Endothelial cell of umbilical vein (primary cell): ENCODE measurements around the gene B3GAT1.
"Not testable (repeated sequence)": the region's sequence is repeated elsewhere in the genome, so short reads cannot be mapped to it uniquely, and the experiment has no call there.

Experiments used
- CTCF ChIP-seq, 2 donors: IDR thresholded peaks; 1 replicate in 1 of 2; 2 replicates in 1 of 2; pipeline ENCODE4 v1.5.1; 2011; ENCODE audit warnings: low read length in 2 of 2, mild to moderate bottlenecking in 2 of 2, moderate library complexity in 2 of 2, control low read depth in 1 of 2, inconsistent platforms in 1 of 2, low read depth in 1 of 2; ENCODE audit not compliant: insufficient read depth in 1 of 2; ENCODE audit errors: extremely low read depth in 1 of 2
- GATA2 ChIP-seq: IDR thresholded peaks from 2 replicates; pipeline ENCODE4 v1.7.0; 2011; ENCODE audit warnings: low read depth, mild to moderate bottlenecking, moderate library complexity, mixed read lengths, low read length; ENCODE audit not compliant: insufficient read length, insufficient read depth
- MAX ChIP-seq: IDR thresholded peaks from 2 replicates; pipeline ENCODE4 v1.6.1; 2011; ENCODE audit not compliant: insufficient read depth, insufficient read length
- POLR2A ChIP-seq: IDR thresholded peaks from 2 replicates; pipeline ENCODE4 v1.6.1; 2012; ENCODE audit warnings: low read depth, mild to moderate bottlenecking, control low read depth, low read length

GRCh38 chr11:134344497-134345236 is 67.4 kb downstream of the B3GAT1 start:
- TF ChIP-seq CTCF (IDR thresholded peaks at IDR 0.05; ENCODE audit: extremely low read depth in 1 of 2, insufficient read depth in 1 of 2, low read depth in 1 of 2, low read length in 2 of 2); GATA2; MAX; POLR2A: not testable (repeated sequence)
